PC-3 (cell line): ENCODE measurements around the gene CCDC122. TPM values are rescaled to one million over a fixed set of nuclear protein-coding genes. Genes with fewer than 3 reads are reported as not detected.

ENCODE experiments used
- ATAC-seq: fragments of 200-7000 bp; cut with Tn5 transposase; 2 replicates; pipeline ENCODE4 v1.9.1; 2020; ENCODE audit warnings: mild to moderate bottlenecking, moderate library complexity
- BruUV-seq: library from RNA; stranded (reverse); fragments of 400-500 nt; replicated peaks from 2 replicates; lab custom pipeline; 2021; lab: Mats Ljungman, UMichigan
- CTCF ChIA-PET: fragments of 300-600 bp; sonication (Branson Sonifier 250); formaldehyde crosslinking; loops from one replicate; lab custom pipeline; 2022; ENCODE audit warnings: antibody characterized with exemption; lab: Charles Lee
- POLR2A ChIA-PET: fragments of 300-600 bp; sonication (Branson Sonifier 250); formaldehyde crosslinking; loops from one replicate; lab custom pipeline; 2022; ENCODE audit warnings: antibody characterized with exemption; ENCODE audit not compliant: unreplicated experiment; lab: Charles Lee
- DNase-seq: peaks from one replicate; pipeline ENCODE4 v3.0.0-alpha.2; 2015
- H2AFZ ChIP-seq: fragments of 300-600 bp; sonication (generic); 2 replicates; pipeline ENCODE4 v1.6.0; 2016; ENCODE audit warnings: antibody characterized with exemption, low read length
- H3F3A ChIP-seq: fragments of 300-600 bp; sonication (generic); one replicate; pipeline ENCODE4 v1.6.0; 2017; ENCODE audit warnings: antibody characterized with exemption, low read length, control low read depth, mild to moderate bottlenecking; ENCODE audit not compliant: unreplicated experiment
- H3K27ac ChIP-seq: fragments of 300-600 bp; sonication (generic); 2 replicates; pipeline ENCODE4 v1.5.1; 2016; ENCODE audit warnings: mild to moderate bottlenecking, low read length
- H3K27me3 ChIP-seq: fragments of 300-600 bp; sonication (generic); 2 replicates; pipeline ENCODE4 v1.6.1; 2016; ENCODE audit warnings: low read length, mixed read lengths
- H3K36me3 ChIP-seq: fragments of 300-600 bp; sonication (generic); 2 replicates; pipeline ENCODE4 v1.6.1; 2016; ENCODE audit warnings: low read depth, mixed run types, low read length, mixed read lengths
- H3K4me1 ChIP-seq: fragments of 300-600 bp; sonication (generic); 2 replicates; pipeline ENCODE4 v1.5.1; 2016; ENCODE audit warnings: low read length; ENCODE audit not compliant: insufficient read depth
- H3K4me2 ChIP-seq: fragments of 300-600 bp; sonication (generic); 2 replicates; pipeline ENCODE4 v1.6.0; 2016; ENCODE audit warnings: low read length
- H3K4me3 ChIP-seq: fragments of 300-600 bp; sonication (generic); 2 replicates; pipeline ENCODE4 v1.5.1; 2016; ENCODE audit warnings: mild to moderate bottlenecking, low read length, mixed read lengths
- H3K79me2 ChIP-seq: fragments of 300-600 bp; sonication (generic); 2 replicates; pipeline ENCODE4 v1.6.1; 2017; ENCODE audit warnings: low read length, mixed read lengths
- H3K9ac ChIP-seq: fragments of 300-600 bp; sonication (generic); 2 replicates; pipeline ENCODE4 v1.6.0; 2016; ENCODE audit warnings: mild to moderate bottlenecking, low read length
- H3K9me2 ChIP-seq: fragments of 300-600 bp; sonication (generic); replicated peaks from 2 replicates; pipeline ENCODE4 v1.6.1; 2016; ENCODE audit warnings: mixed run types, low read length, mixed read lengths
- H3K9me3 ChIP-seq: fragments of 300-600 bp; sonication (generic); 2 replicates; pipeline ENCODE4 v1.6.1; 2016; ENCODE audit warnings: low read length, mixed read lengths
- H4K20me1 ChIP-seq: fragments of 300-600 bp; sonication (generic); 2 replicates; pipeline ENCODE4 v1.6.1; 2016; ENCODE audit warnings: low read length, mixed read lengths
- CTCF ChIP-seq: fragments of 300-600 bp; sonication (generic); conservative IDR thresholded peaks from 2 replicates; pipeline ENCODE4 v1.5.1; 2017; ENCODE audit warnings: antibody characterized with exemption, low read depth, mild to moderate bottlenecking, low read length
- EZH2 ChIP-seq: fragments of 300-600 bp; sonication (generic); IDR thresholded peaks from one replicate; pipeline ENCODE4 v1.6.1; 2017; ENCODE audit warnings: antibody characterized with exemption, mild to moderate bottlenecking, low read length; ENCODE audit not compliant: unreplicated experiment
- EZH2phosphoT487 ChIP-seq: fragments of 300-600 bp; sonication (generic); IDR thresholded peaks from 2 replicates; pipeline ENCODE4 v1.6.1; 2018; ENCODE audit warnings: mild to moderate bottlenecking, antibody characterized with exemption, low read length, borderline replicate concordance
- intact Hi-C: fragments of 100-400 bp; cut with micrococcal nuclease; formaldehyde crosslinking; loops from 2 replicates; pipeline ENCODE4 v1.9.0; 2023
- total RNA-seq: library from RNA; depleted of rRNA; stranded (reverse); fragments of >200 nt; gene quantifications from 2 replicates; pipeline ENCODE4 v1.2.3, GENCODE V29; 2014

CCDC122 gene
- total RNA-seq, 1 experiment from 2014 or later, result 4.6 TPM

GRCh38 chr13:43877766-43878165 lies 1.8 kb downstream of the CCDC122 start:
- Histone ChIP-seq H3K4me3 (0 out of 2 replicates have a peak overlapping the region, but pooled peaks have one; percentile 70), H2AFZ (no peak overlapping the region), H3K27me3 (no peaks in the 10 kb centered on the region), H3K27ac (no peak overlapping the region), H3K36me3 (no peaks in the 10 kb centered on the region), H3K4me1 (peaks cover 45% of the 10 kb centered on the region), H3K9me2 (no peaks in the 10 kb centered on the region), H3K79me2 (peaks cover 18% of the 10 kb centered on the region), H3K9ac (no peak overlapping the region), H3K4me2 (peak overlapping the region; percentile 99; the same call in 1 of the 2 replicates), H3F3A (no peaks in the 10 kb centered on the region), H4K20me1 (no peaks in the 10 kb centered on the region), H3K9me3 (no peaks in the 10 kb centered on the region)
- ChIA-PET POLR2A (no interaction called here), CTCF (no interaction called here)
- intact Hi-C loops, result loop anchor here (2.0 to 10.0 kb wide), 4 partner anchors 73 to 790 kb away; no protein-coding TSS in a partner anchor
- no TSS peak for BruUV-seq
- TF ChIP-seq EZH2 (no peak), CTCF (no peak), EZH2phosphoT487 (no peak)
- ATAC-seq (no peak), DNase-seq (no peak)

- Histone ChIP-seq H3K27me3 (no peaks in the 10 kb centered on the region), H3K4me2 (peak overlapping the region; percentile 99; the same call in 1 of the 2 replicates), H3K36me3 (no peaks in the 10 kb centered on the region), H3F3A (no peaks in the 10 kb centered on the region), H3K27ac (0 out of 2 replicates have a peak overlapping the region, but pooled peaks have one; percentile 40), H3K9ac (no peak overlapping the region), H3K79me2 (peaks cover 18% of the 10 kb centered on the region), H3K9me3 (no peaks in the 10 kb centered on the region), H2AFZ (no peak overlapping the region), H3K4me3 (no peak overlapping the region), H3K4me1 (peaks cover 45% of the 10 kb centered on the region), H3K9me2 (no peaks in the 10 kb centered on the region), H4K20me1 (no peaks in the 10 kb centered on the region)
- TF ChIP-seq EZH2 (no peak), EZH2phosphoT487 (no peak), CTCF (no peak)
- intact Hi-C loops, result loop anchor here (5.0 to 10.0 kb wide), 3 partner anchors 573 to 790 kb away; no protein-coding TSS in a partner anchor
- POLR2A ChIA-PET, result no interaction called here
- CTCF ChIA-PET, result no interaction called here
- no TSS peak for BruUV-seq
- ATAC-seq, result no peak
- DNase-seq, result no peak
Observed at GRCh38 chr13:43877326-43877725, 2.2 kb downstream of the CCDC122 start.

GRCh38 chr13:43876366-43876765 lies 3.2 kb downstream of the CCDC122 start:
- CTCF ChIA-PET, result no interaction called here
- Histone ChIP-seq H3K27ac (peak overlapping the region; percentile 40), H3K36me3 (no peaks in the 10 kb centered on the region), H3K4me3 (no peak overlapping the region), H3K9ac (no peak overlapping the region), H4K20me1 (no peaks in the 10 kb centered on the region), H3K4me2 (peak overlapping the region; percentile 35; the same call in 1 of the 2 replicates), H3K9me2 (no peaks in the 10 kb centered on the region), H2AFZ (no peak overlapping the region), H3K27me3 (no peaks in the 10 kb centered on the region), H3K9me3 (no peaks in the 10 kb centered on the region), H3K79me2 (peaks cover 18% of the 10 kb centered on the region), H3K4me1 (peaks cover 45% of the 10 kb centered on the region), H3F3A (no peaks in the 10 kb centered on the region)
- BruUV-seq, result no TSS peak
- intact Hi-C loops, result loop anchor here (5.0 to 10.0 kb wide), 3 partner anchors 572 to 789 kb away; no protein-coding TSS in a partner anchor
- POLR2A ChIA-PET, result interaction anchor here (0.5 kb wide), 2 partner anchors 12 to 300 kb away, joined by 3 to 4 read pairs; no protein-coding TSS in a partner anchor
- DNase-seq, result peak; percentile 77
- TF ChIP-seq EZH2, result no peak
- no peak for TF ChIP-seq CTCF
- ATAC-seq, result peak; percentile 36
